ENCODE results near the gene CSF3.

CSF3 gene

GRCh38 chr17:39969375-39969774 is 45.9 kb upstream of the CSF3 start:
- H4K20me1 ChIP-seq (ENCODE audit: insufficient read depth, low read length): no peaks in the 10 kb centered on the region
- H3K36me3 ChIP-seq (ENCODE audit: insufficient read depth, low read length): no peaks in the 10 kb centered on the region
- no peak overlapping the region for H3K4me2 ChIP-seq (ENCODE audit: low read length)
- H3K9me3 ChIP-seq (ENCODE audit: low read length): no peaks in the 10 kb centered on the region
- no peak overlapping the region for H3K4me3 ChIP-seq (ENCODE audit: low read depth, low read length, poor library complexity, severe bottlenecking)
- H3K9ac ChIP-seq (ENCODE audit: low read length): no peak overlapping the region
- no peaks in the 10 kb centered on the region for H3K79me2 ChIP-seq (ENCODE audit: insufficient read depth, low read length)
- TF ChIP-seq CTCF (IDR thresholded peaks at IDR 0.05; ENCODE audit: low read length) (no peak), EZH2 (IDR thresholded peaks at IDR 0.05; ENCODE audit: borderline replicate concordance, low read length) (no peak)
- H3F3A ChIP-seq (ENCODE audit: insufficient read depth, low read length): no peaks in the 10 kb centered on the region
- H2AFZ ChIP-seq (ENCODE audit: low read length): no peak overlapping the region
- no peaks in the 10 kb centered on the region for H3K9me2 ChIP-seq (ENCODE audit: low read depth, low read length)
- H3K4me1 ChIP-seq (ENCODE audit: insufficient read depth, low read length, severe bottlenecking): no peaks in the 10 kb centered on the region
- H3K27me3 ChIP-seq (ENCODE audit: insufficient read depth, low read length): peaks cover 5% of the 10 kb centered on the region; the same call in 1 of the 2 replicates
- no peak overlapping the region for H3K27ac ChIP-seq (ENCODE audit: low read depth, low read length, poor library complexity, severe bottlenecking)

GRCh38 chr17:39970157-39970692 is 45.0 kb upstream of the CSF3 start:
- no peak overlapping the region for H3K27ac ChIP-seq (ENCODE audit: low read depth, low read length, poor library complexity, severe bottlenecking)
- no peak overlapping the region for H3K9ac ChIP-seq (ENCODE audit: low read length)
- no peaks in the 10 kb centered on the region for H3K79me2 ChIP-seq (ENCODE audit: insufficient read depth, low read length)
- H3K9me3 ChIP-seq (ENCODE audit: low read length): no peaks in the 10 kb centered on the region
- 0 out of 2 replicates have a peak, but pooled peaks cover 5% of the 10 kb centered on the region for H3K27me3 ChIP-seq (ENCODE audit: insufficient read depth, low read length)
- TF ChIP-seq EZH2 (IDR thresholded peaks at IDR 0.05; ENCODE audit: borderline replicate concordance, low read length) (no peak), CTCF (IDR thresholded peaks at IDR 0.05; ENCODE audit: low read length) (no peak)
- no peaks in the 10 kb centered on the region for H3F3A ChIP-seq (ENCODE audit: insufficient read depth, low read length)
- H3K4me2 ChIP-seq (ENCODE audit: low read length): no peak overlapping the region
- H2AFZ ChIP-seq (ENCODE audit: low read length): no peak overlapping the region
- H3K9me2 ChIP-seq (ENCODE audit: low read depth, low read length): no peaks in the 10 kb centered on the region
- no peaks in the 10 kb centered on the region for H3K36me3 ChIP-seq (ENCODE audit: insufficient read depth, low read length)
- no peaks in the 10 kb centered on the region for H3K4me1 ChIP-seq (ENCODE audit: insufficient read depth, low read length, severe bottlenecking)
- no peaks in the 10 kb centered on the region for H4K20me1 ChIP-seq (ENCODE audit: insufficient read depth, low read length)
- no peak overlapping the region for H3K4me3 ChIP-seq (ENCODE audit: low read depth, low read length, poor library complexity, severe bottlenecking)

- no peaks in the 10 kb centered on the region for H3K4me1 ChIP-seq (ENCODE audit: insufficient read depth, low read length, severe bottlenecking)
- H3K9me2 ChIP-seq (ENCODE audit: low read depth, low read length): no peaks in the 10 kb centered on the region
- H3K4me2 ChIP-seq (ENCODE audit: low read length): no peak overlapping the region
- no peaks in the 10 kb centered on the region for H3K9me3 ChIP-seq (ENCODE audit: low read length)
- no peak overlapping the region for H3K27ac ChIP-seq (ENCODE audit: low read depth, low read length, poor library complexity, severe bottlenecking)
- TF ChIP-seq EZH2 (IDR thresholded peaks at IDR 0.05; ENCODE audit: borderline replicate concordance, low read length) (no peak), CTCF (IDR thresholded peaks at IDR 0.05; ENCODE audit: low read length) (no peak)
- no peaks in the 10 kb centered on the region for H3K79me2 ChIP-seq (ENCODE audit: insufficient read depth, low read length)
- H3F3A ChIP-seq (ENCODE audit: insufficient read depth, low read length): no peaks in the 10 kb centered on the region
- no peaks in the 10 kb centered on the region for H3K36me3 ChIP-seq (ENCODE audit: insufficient read depth, low read length)
- H4K20me1 ChIP-seq (ENCODE audit: insufficient read depth, low read length): no peaks in the 10 kb centered on the region
- no peak overlapping the region for H3K9ac ChIP-seq (ENCODE audit: low read length)
- H3K27me3 ChIP-seq (ENCODE audit: insufficient read depth, low read length): 0 out of 2 replicates have a peak, but pooled peaks cover 5% of the 10 kb centered on the region
- no peak overlapping the region for H2AFZ ChIP-seq (ENCODE audit: low read length)
- no peak overlapping the region for H3K4me3 ChIP-seq (ENCODE audit: low read depth, low read length, poor library complexity, severe bottlenecking)
Observed at GRCh38 chr17:39971076-39971603, 44.1 kb upstream of the CSF3 start.

Measured in OCI-LY1 (cell line).